ENCODE results near the gene NLRP9. TPM values are rescaled to one million over a fixed set of nuclear protein-coding genes. Genes with fewer than 3 reads are reported as not detected.

Gene NLRP9
- total RNA-seq, 1 experiment from 2014 or later, result not detected

DNA sequence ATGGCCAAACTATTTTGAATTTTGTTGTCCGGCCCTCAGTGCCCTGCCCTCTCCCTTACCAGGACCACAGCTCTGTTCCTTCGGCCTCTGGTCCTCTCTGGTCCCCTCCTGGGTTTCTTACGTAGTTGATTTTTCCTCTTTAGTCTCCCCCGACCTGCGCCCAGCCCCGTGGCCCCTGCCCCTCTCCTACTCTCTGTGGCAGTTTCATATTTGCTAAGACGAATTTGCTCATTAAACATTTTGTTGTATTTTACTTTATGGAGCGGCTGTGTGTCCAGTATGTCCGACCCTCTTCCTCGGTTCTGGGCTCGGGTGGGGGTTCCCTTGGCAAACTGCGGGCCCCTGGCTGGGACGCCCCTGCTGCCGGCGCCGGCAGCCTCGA is 63.8 kb downstream of the NLRP9 start:
- ChIA-PET POLR2A (no interaction called here), CTCF (interaction anchor here (0.9 to 1.7 kb wide), 3 partner anchors 20 to 50 kb away, joined by 4 to 8 read pairs (median 5); partner anchors contain the start of genes U2AF2 and ZNF784)
- ATAC-seq (peak; percentile 3; the same call in 1 of the 2 replicates), DNase-seq (ENCODE audit: low spot score) (no peak)
- Mint-ChIP-seq H3K27me3 (ENCODE audit: low read depth) (no peaks in the 10 kb centered on the region), H3K9me3 (no peaks in the 10 kb centered on the region), H3K36me3 (peaks cover 44% of the 10 kb centered on the region), H3K4me3 (peak overlapping the region; percentile 71), H3K4me1 (peaks cover 47% of the 10 kb centered on the region), H3K27ac (peak overlapping the region; percentile 89)
- no peak for TF ChIP-seq ZNF671 (CRISPR knock-in tag; IDR thresholded peaks at IDR 0.05)
- no peak for TF ChIP-seq MXD4 (CRISPR knock-in tag; IDR thresholded peaks at IDR 0.05; ENCODE audit: borderline replicate concordance)
- no peak for TF ChIP-seq NFE2L1 (CRISPR knock-in tag; IDR thresholded peaks at IDR 0.05)
- no peak for TF ChIP-seq NFYB (CRISPR knock-in tag; conservative IDR thresholded peaks at IDR 0.05; ENCODE audit: low read depth)
- TF ChIP-seq GRHL2 (CRISPR knock-in tag; IDR thresholded peaks at IDR 0.05; ENCODE audit: insufficient replicate concordance, severe bottlenecking), result no peak
- TF ChIP-seq ZNF396 (CRISPR knock-in tag; IDR thresholded peaks at IDR 0.05; ENCODE audit: borderline replicate concordance), result no peak
- TF ChIP-seq ZNF532 (CRISPR knock-in tag; IDR thresholded peaks at IDR 0.05; ENCODE audit: borderline replicate concordance), result no peak
- TF ChIP-seq HMGA2 (CRISPR knock-in tag; IDR thresholded peaks at IDR 0.05), result no peak
- no peak for TF ChIP-seq PRDM15 (CRISPR knock-in tag; IDR thresholded peaks at IDR 0.05)
- no peak for TF ChIP-seq TEAD4 (CRISPR knock-in tag; IDR thresholded peaks at IDR 0.05)
- TF ChIP-seq RORB (CRISPR knock-in tag; IDR thresholded peaks at IDR 0.05), result no peak
- TF ChIP-seq ESRRA (CRISPR knock-in tag; IDR thresholded peaks at IDR 0.05; ENCODE audit: borderline replicate concordance), result no peak

- Mint-ChIP-seq H3K4me1 (peaks cover 47% of the 10 kb centered on the region), H3K36me3 (peaks cover 43% of the 10 kb centered on the region), H3K27ac (peak overlapping the region; percentile 85), H3K4me3 (peak overlapping the region; percentile 49), H3K9me3 (no peaks in the 10 kb centered on the region), H3K27me3 (ENCODE audit: low read depth) (no peaks in the 10 kb centered on the region)
- POLR2A ChIA-PET, result no interaction called here
- CTCF ChIA-PET, result interaction anchor here (0.8 to 1.7 kb wide), 4 partner anchors 19 to 49 kb away, joined by 3 to 8 read pairs (median 4); partner anchors contain the start of genes U2AF2 and ZNF784
- DNase-seq (ENCODE audit: low spot score) (no peak), ATAC-seq (no peak)
- TF ChIP-seq IRF1 (CRISPR knock-in tag; IDR thresholded peaks at IDR 0.05) (no peak), ELF4 (CRISPR knock-in tag; IDR thresholded peaks at IDR 0.05; ENCODE audit: low read depth) (no peak), EMX1 (CRISPR knock-in tag; IDR thresholded peaks at IDR 0.05) (no peak), KAT7 (CRISPR knock-in tag; IDR thresholded peaks at IDR 0.05; ENCODE audit: borderline replicate concordance) (no peak), CREB1 (CRISPR knock-in tag; IDR thresholded peaks at IDR 0.05) (no peak), ZNF671 (CRISPR knock-in tag; IDR thresholded peaks at IDR 0.05) (no peak), NR2C2 (CRISPR knock-in tag; IDR thresholded peaks at IDR 0.05) (no peak), ERG (CRISPR knock-in tag; IDR thresholded peaks at IDR 0.05) (no peak)
- TF ChIP-seq, protein P1, sequence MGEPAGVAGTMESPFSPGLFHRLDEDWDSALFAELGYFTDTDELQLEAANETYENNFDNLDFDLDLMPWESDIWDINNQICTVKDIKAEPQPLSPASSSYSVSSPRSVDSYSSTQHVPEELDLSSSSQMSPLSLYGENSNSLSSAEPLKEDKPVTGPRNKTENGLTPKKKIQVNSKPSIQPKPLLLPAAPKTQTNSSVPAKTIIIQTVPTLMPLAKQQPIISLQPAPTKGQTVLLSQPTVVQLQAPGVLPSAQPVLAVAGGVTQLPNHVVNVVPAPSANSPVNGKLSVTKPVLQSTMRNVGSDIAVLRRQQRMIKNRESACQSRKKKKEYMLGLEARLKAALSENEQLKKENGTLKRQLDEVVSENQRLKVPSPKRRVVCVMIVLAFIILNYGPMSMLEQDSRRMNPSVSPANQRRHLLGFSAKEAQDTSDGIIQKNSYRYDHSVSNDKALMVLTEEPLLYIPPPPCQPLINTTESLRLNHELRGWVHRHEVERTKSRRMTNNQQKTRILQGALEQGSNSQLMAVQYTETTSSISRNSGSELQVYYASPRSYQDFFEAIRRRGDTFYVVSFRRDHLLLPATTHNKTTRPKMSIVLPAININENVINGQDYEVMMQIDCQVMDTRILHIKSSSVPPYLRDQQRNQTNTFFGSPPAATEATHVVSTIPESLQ (CRISPR knock-in tag; IDR thresholded peaks at IDR 0.05), result no peak
- TF ChIP-seq, protein P2, sequence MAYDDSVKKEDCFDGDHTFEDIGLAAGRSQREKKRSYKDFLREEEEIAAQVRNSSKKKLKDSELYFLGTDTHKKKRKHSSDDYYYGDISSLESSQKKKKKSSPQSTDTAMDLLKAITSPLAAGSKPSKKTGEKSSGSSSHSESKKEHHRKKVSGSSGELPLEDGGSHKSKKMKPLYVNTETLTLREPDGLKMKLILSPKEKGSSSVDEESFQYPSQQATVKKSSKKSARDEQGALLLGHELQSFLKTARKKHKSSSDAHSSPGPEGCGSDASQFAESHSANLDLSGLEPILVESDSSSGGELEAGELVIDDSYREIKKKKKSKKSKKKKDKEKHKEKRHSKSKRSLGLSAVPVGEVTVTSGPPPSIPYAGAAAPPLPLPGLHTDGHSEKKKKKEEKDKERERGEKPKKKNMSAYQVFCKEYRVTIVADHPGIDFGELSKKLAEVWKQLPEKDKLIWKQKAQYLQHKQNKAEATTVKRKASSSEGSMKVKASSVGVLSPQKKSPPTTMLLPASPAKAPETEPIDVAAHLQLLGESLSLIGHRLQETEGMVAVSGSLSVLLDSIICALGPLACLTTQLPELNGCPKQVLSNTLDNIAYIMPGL (CRISPR knock-in tag; IDR thresholded peaks at IDR 0.05), result no peak
- TF ChIP-seq, protein P3, sequence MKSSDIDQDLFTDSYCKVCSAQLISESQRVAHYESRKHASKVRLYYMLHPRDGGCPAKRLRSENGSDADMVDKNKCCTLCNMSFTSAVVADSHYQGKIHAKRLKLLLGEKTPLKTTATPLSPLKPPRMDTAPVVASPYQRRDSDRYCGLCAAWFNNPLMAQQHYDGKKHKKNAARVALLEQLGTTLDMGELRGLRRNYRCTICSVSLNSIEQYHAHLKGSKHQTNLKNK (CRISPR knock-in tag; IDR thresholded peaks at IDR 0.05), result no peak
Measured at GRCh38 chr19:55673889-55674288, 64.3 kb downstream of the NLRP9 start.
